Rectal smooth muscle tissue (tissue), 1 donor: ENCODE results near the gene BMAL1.

Experiments
- H3K27ac ChIP-seq: one replicate; pipeline ENCODE4 v1.7.0; 2013; ENCODE audit warnings: low read depth, low read length, inconsistent platforms
- H3K27me3 ChIP-seq: one replicate; pipeline ENCODE4 v1.7.0; 2013; ENCODE audit warnings: low read length; ENCODE audit not compliant: control insufficient read depth, insufficient read depth
- H3K36me3 ChIP-seq: one replicate; pipeline ENCODE4 v1.7.0; 2013; ENCODE audit warnings: low read length; ENCODE audit not compliant: control insufficient read depth, insufficient read depth
- H3K4me1 ChIP-seq: one replicate; pipeline ENCODE4 v1.7.0; 2013; ENCODE audit warnings: low read length; ENCODE audit not compliant: control insufficient read depth, insufficient read depth
- H3K4me3 ChIP-seq: one replicate; pipeline ENCODE4 v1.7.0; 2013; ENCODE audit warnings: low read length
- H3K9ac ChIP-seq: one replicate; pipeline ENCODE4 v1.7.0; 2013; ENCODE audit warnings: low read length

The BMAL1 gene

GRCh38 chr11:13347901-13348300 is 70.3 kb downstream of the BMAL1 start:
- H3K36me3 ChIP-seq = peaks cover 7% of the 10 kb centered on the region
- H3K27me3 ChIP-seq = no peaks in the 10 kb centered on the region
- H3K4me3 ChIP-seq = no peak overlapping the region
- H3K27ac ChIP-seq = no peak overlapping the region
- H3K9ac ChIP-seq = no peak overlapping the region
- H3K4me1 ChIP-seq = no peaks in the 10 kb centered on the region

- H3K4me3 ChIP-seq = no peak overlapping the region
- peaks cover 7% of the 10 kb centered on the region for H3K36me3 ChIP-seq
- H3K9ac ChIP-seq = no peak overlapping the region
- no peaks in the 10 kb centered on the region for H3K4me1 ChIP-seq
- no peaks in the 10 kb centered on the region for H3K27me3 ChIP-seq
- no peak overlapping the region for H3K27ac ChIP-seq
Measured at GRCh38 chr11:13348305-13348704, 70.7 kb downstream of the BMAL1 start.

- H3K9ac ChIP-seq = no peak overlapping the region
- no peaks in the 10 kb centered on the region for H3K4me1 ChIP-seq
- H3K4me3 ChIP-seq = no peak overlapping the region
- H3K36me3 ChIP-seq = peaks cover 7% of the 10 kb centered on the region
- H3K27me3 ChIP-seq = no peaks in the 10 kb centered on the region
- H3K27ac ChIP-seq = no peak overlapping the region
Measured at GRCh38 chr11:13349046-13349445, 71.5 kb downstream of the BMAL1 start.

GRCh38 chr11:13349581-13349980 is 72.0 kb downstream of the BMAL1 start:
- Histone ChIP-seq H3K27ac (no peak overlapping the region), H3K9ac (no peak overlapping the region), H3K4me3 (no peak overlapping the region), H3K36me3 (peaks cover 10% of the 10 kb centered on the region), H3K4me1 (no peaks in the 10 kb centered on the region), H3K27me3 (no peaks in the 10 kb centered on the region)

- no peaks in the 10 kb centered on the region for H3K4me1 ChIP-seq
- no peak overlapping the region for H3K4me3 ChIP-seq
- H3K27me3 ChIP-seq = no peaks in the 10 kb centered on the region
- H3K27ac ChIP-seq = no peak overlapping the region
- no peak overlapping the region for H3K9ac ChIP-seq
- peaks cover 21% of the 10 kb centered on the region for H3K36me3 ChIP-seq
Measured at GRCh38 chr11:13352711-13353110, 75.1 kb downstream of the BMAL1 start.

GRCh38 chr11:13354335-13354734 is 76.7 kb downstream of the BMAL1 start:
- H3K27ac ChIP-seq = no peak overlapping the region
- no peak overlapping the region for H3K4me3 ChIP-seq
- H3K4me1 ChIP-seq = no peaks in the 10 kb centered on the region
- H3K9ac ChIP-seq = no peak overlapping the region
- no peaks in the 10 kb centered on the region for H3K27me3 ChIP-seq
- peaks cover 23% of the 10 kb centered on the region for H3K36me3 ChIP-seq

- H3K4me1 ChIP-seq = no peaks in the 10 kb centered on the region
- H3K36me3 ChIP-seq = peaks cover 18% of the 10 kb centered on the region
- H3K27me3 ChIP-seq = no peaks in the 10 kb centered on the region
- no peak overlapping the region for H3K27ac ChIP-seq
- H3K4me3 ChIP-seq = no peak overlapping the region
- no peak overlapping the region for H3K9ac ChIP-seq
Measured at GRCh38 chr11:13355191-13355590, 77.6 kb downstream of the BMAL1 start.

- Histone ChIP-seq H3K9ac (no peak overlapping the region), H3K27me3 (no peaks in the 10 kb centered on the region), H3K36me3 (peaks cover 16% of the 10 kb centered on the region), H3K27ac (no peak overlapping the region), H3K4me1 (no peaks in the 10 kb centered on the region), H3K4me3 (no peak overlapping the region)
Measured at GRCh38 chr11:13357232-13357631, 79.6 kb downstream of the BMAL1 start.

GRCh38 chr11:13358596-13359270 is 81.1 kb downstream of the BMAL1 start:
- H3K27ac ChIP-seq = no peak overlapping the region
- H3K9ac ChIP-seq = no peak overlapping the region
- H3K4me3 ChIP-seq = no peak overlapping the region
- H3K4me1 ChIP-seq = no peaks in the 10 kb centered on the region
- H3K36me3 ChIP-seq = peaks cover 16% of the 10 kb centered on the region
- no peaks in the 10 kb centered on the region for H3K27me3 ChIP-seq

GRCh38 chr11:13362596-13363109 is 85.1 kb downstream of the BMAL1 start:
- Histone ChIP-seq H3K4me3 (no peak overlapping the region), H3K4me1 (no peaks in the 10 kb centered on the region), H3K27ac (no peak overlapping the region), H3K36me3 (peaks cover 5% of the 10 kb centered on the region), H3K9ac (no peak overlapping the region), H3K27me3 (no peaks in the 10 kb centered on the region)

GRCh38 chr11:13364388-13364787 is 86.8 kb downstream of the BMAL1 start:
- H3K4me3 ChIP-seq = no peak overlapping the region
- H3K27ac ChIP-seq = no peak overlapping the region
- H3K4me1 ChIP-seq = no peaks in the 10 kb centered on the region
- no peaks in the 10 kb centered on the region for H3K27me3 ChIP-seq
- H3K9ac ChIP-seq = no peak overlapping the region
- H3K36me3 ChIP-seq = peaks cover 13% of the 10 kb centered on the region

GRCh38 chr11:13366266-13367026 is 88.9 kb downstream of the BMAL1 start:
- Histone ChIP-seq H3K9ac (no peak overlapping the region), H3K27me3 (no peaks in the 10 kb centered on the region), H3K4me3 (no peak overlapping the region), H3K36me3 (peaks cover 21% of the 10 kb centered on the region), H3K4me1 (no peaks in the 10 kb centered on the region), H3K27ac (no peak overlapping the region)

- Histone ChIP-seq H3K27ac (no peak overlapping the region), H3K36me3 (peaks cover 27% of the 10 kb centered on the region), H3K27me3 (no peaks in the 10 kb centered on the region), H3K9ac (no peak overlapping the region), H3K4me3 (no peak overlapping the region), H3K4me1 (no peaks in the 10 kb centered on the region)
Measured at GRCh38 chr11:13367115-13367514, 89.5 kb downstream of the BMAL1 start.
